ENCODE results near the gene ZC3H4. TPM values are rescaled to one million over a fixed set of nuclear protein-coding genes. Genes with fewer than 3 reads are reported as not detected.
"Not testable (repeated sequence)": the region's sequence is repeated elsewhere in the genome, so short reads cannot be mapped to it uniquely, and the experiment has no call there.

Gene ZC3H4
- total RNA-seq, 1 donor from 2014 or later: 49.3 TPM

DNA sequence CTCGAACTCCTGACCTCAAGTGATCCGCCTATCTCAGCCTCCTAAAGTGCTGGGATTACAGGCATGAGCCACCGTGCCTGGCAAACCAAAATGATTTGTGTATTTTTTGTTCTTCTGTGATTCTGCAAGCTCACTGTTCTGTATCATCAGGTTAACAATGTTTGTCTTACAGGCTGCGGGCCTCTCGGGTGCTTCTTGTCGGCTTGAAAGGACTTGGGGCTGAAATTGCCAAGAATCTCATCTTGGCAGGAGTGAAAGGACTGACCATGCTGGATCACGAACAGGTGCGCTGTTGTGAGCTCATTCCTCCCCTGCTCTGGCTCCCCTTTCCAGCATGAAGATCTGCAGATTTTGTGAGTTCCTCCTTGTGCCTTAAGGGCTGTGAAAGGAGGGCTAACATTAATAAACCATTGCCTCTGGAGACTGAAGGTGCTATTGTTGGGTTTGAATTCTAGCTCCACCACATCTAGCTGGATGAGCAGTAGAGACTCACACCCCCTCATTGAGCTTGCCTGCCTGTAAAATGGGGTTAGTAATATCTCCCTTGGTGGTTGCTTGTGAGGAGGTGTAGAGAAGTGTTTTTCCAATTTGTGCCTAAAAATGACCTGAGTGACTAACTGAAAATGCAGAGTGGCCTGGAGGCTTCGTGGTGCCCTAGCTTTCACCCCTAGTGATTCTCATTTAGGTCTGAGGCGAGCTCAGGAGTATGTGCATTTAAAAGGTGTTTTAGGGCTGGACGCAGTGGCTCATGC is 29.9 kb upstream of the ZC3H4 start:
- no peak overlapping the region for H3K4me3 ChIP-seq
- no peak overlapping the region for H3K27ac ChIP-seq
- no peak for DNase-seq
- no peaks in the 10 kb centered on the region for H3K4me1 ChIP-seq
- no peaks in the 10 kb centered on the region for H3K27me3 ChIP-seq (ENCODE audit: low read depth)
- intact Hi-C loops (cut with DNase I): no loop called here
- TF ChIP-seq CTCF (IDR thresholded peaks at IDR 0.05): no peak
- ATAC-seq: peak; percentile 68 to 74
- peaks cover 50% of the 10 kb centered on the region for H3K36me3 ChIP-seq
- H3K9me3 ChIP-seq: no peaks in the 10 kb centered on the region

DNA sequence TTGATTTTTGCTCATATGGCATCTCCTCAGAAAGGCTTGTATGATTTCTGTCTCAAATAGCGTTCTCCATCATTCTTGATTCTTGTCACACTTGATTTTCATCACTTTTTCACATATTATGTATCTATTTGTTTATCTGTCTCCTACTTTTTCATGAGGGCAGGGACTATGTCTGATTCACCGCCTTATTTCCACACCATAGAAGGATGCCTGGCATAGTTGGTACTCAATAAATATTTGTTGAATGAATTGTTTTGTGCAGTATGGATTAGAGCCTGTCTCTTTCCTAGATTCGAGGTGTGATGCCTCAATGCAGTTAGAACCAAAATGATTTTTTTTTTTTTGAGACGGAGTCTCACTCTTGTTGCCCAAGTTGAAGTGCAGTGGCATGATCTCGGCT is 29.2 kb upstream of the ZC3H4 start:
- H3K36me3 ChIP-seq: peaks cover 47% of the 10 kb centered on the region
- H3K4me3 ChIP-seq: no peak overlapping the region
- H3K27ac ChIP-seq: no peak overlapping the region
- DNase-seq (no peak), ATAC-seq (no peak)
- H3K4me1 ChIP-seq: no peaks in the 10 kb centered on the region
- TF ChIP-seq CTCF (IDR thresholded peaks at IDR 0.05): no peak
- intact Hi-C loops (cut with DNase I): no loop called here
- no peaks in the 10 kb centered on the region for H3K9me3 ChIP-seq
- no peaks in the 10 kb centered on the region for H3K27me3 ChIP-seq (ENCODE audit: low read depth)

DNA sequence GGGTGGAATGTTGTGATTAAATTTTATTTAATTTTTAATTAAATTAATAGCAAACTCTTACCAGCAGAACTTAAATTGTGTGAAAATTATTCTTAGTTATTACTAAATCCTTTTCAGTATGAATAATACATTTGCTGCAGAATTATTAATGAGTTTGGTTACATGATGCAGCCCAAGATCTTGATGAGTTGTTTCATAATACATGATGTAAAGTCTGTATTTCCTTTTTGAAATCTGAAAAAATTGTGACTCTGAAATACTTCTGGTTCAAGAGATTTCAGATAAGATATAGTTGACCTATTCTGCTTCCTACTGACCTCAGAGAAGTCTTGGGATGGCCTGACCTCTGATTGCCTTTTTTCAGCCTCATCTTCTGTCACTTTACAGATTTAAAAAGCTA is 28.1 kb upstream of the ZC3H4 start:
- ATAC-seq (no peak), DNase-seq (no peak)
- no peaks in the 10 kb centered on the region for H3K4me1 ChIP-seq
- no peak overlapping the region for H3K4me3 ChIP-seq
- intact Hi-C loops (cut with DNase I): no loop called here
- H3K36me3 ChIP-seq: peaks cover 46% of the 10 kb centered on the region
- H3K9me3 ChIP-seq: no peaks in the 10 kb centered on the region
- no peaks in the 10 kb centered on the region for H3K27me3 ChIP-seq (ENCODE audit: low read depth)
- H3K27ac ChIP-seq: no peak overlapping the region
- no peak for TF ChIP-seq CTCF (IDR thresholded peaks at IDR 0.05)

DNA sequence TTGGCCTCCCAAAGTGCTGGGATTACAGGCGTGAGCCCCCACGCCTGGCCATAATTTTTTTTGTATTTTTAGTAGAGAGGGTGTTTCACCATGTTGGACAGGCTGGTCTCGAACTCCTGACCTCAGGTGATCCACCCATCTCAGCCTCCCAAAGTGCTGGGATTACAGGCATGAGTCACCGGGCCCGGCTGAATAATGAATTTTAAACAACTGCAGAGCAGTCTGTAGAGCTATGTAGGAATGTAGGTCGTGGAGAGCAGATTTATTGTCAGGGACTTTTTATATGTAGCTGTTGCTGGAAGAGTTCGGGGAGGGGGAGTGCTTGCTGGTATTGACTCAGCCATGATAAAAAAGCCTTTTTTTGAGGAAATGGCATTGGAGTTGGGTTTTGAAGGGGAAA is 27.7 kb upstream of the ZC3H4 start:
- H3K36me3 ChIP-seq: peaks cover 42% of the 10 kb centered on the region
- H3K9me3 ChIP-seq; DNase-seq; ATAC-seq; H3K27ac ChIP-seq; intact Hi-C loops (cut with DNase I); H3K27me3 ChIP-seq (ENCODE audit: low read depth); H3K4me1 ChIP-seq; H3K4me3 ChIP-seq: not testable (repeated sequence)

DNA sequence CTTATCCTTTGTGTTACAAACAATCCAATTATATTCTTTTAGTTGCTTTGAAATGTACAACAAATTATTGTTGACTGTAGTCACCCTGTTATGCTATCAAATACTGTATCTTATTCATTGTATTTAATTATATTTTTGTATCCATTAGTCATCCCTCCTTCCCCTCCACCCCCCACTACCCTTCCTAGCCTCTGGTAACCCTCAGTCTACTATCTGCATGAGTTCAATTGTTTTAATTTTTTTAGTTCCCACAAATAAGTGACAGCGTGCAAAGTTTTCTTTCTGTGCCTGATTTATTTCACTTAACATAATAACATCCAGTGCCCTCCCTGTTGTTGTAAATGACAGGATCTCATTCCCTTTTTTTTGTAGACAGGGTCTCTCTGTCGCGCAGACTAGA is 21.6 kb upstream of the ZC3H4 start:
- DNase-seq: no peak
- no peak overlapping the region for H3K27ac ChIP-seq
- H3K4me1 ChIP-seq: peaks cover 22% of the 10 kb centered on the region
- no peak for TF ChIP-seq CTCF (IDR thresholded peaks at IDR 0.05)
- H3K36me3 ChIP-seq: peaks cover 14% of the 10 kb centered on the region
- H3K27me3 ChIP-seq (ENCODE audit: low read depth): no peaks in the 10 kb centered on the region
- H3K9me3 ChIP-seq: no peaks in the 10 kb centered on the region
- intact Hi-C loops (cut with DNase I): no loop called here
- ATAC-seq: no peak
- H3K4me3 ChIP-seq: no peak overlapping the region

GRCh38 chr19:47134545-47134944 is 21.0 kb upstream of the ZC3H4 start:
- no peak overlapping the region for H3K4me3 ChIP-seq
- DNase-seq (no peak), ATAC-seq (no peak)
- peaks cover 22% of the 10 kb centered on the region for H3K4me1 ChIP-seq
- TF ChIP-seq CTCF (IDR thresholded peaks at IDR 0.05): no peak
- intact Hi-C loops (cut with DNase I): no loop called here
- H3K27ac ChIP-seq: no peak overlapping the region
- H3K27me3 ChIP-seq (ENCODE audit: low read depth): no peaks in the 10 kb centered on the region
- no peaks in the 10 kb centered on the region for H3K9me3 ChIP-seq
- peaks cover 14% of the 10 kb centered on the region for H3K36me3 ChIP-seq

Measured in lower lobe of right lung (tissue), 2 donors.